Stomach smooth muscle (tissue), 2 donors: ENCODE data around the gene ST7L.
A peak's percentile ranks its signal among the peaks of the same experiment; 100 is the strongest.

Experiments
- H3K27ac ChIP-seq: one replicate; pipeline ENCODE4 v1.7.0; 2013; ENCODE audit warnings: mild to moderate bottlenecking, low read length, inconsistent platforms
- H3K27me3 ChIP-seq, 2 donors: one replicate each; pipeline ENCODE4 v1.7.0; 2013; ENCODE audit warnings: low read length in 2 of 2; ENCODE audit not compliant: insufficient read depth in 2 of 2, control insufficient read depth in 1 of 2
- H3K36me3 ChIP-seq, 2 donors: one replicate each; pipeline ENCODE4 v1.7.0; 2013; ENCODE audit warnings: low read length in 2 of 2; ENCODE audit not compliant: control insufficient read depth in 2 of 2, insufficient read depth in 2 of 2
- H3K4me1 ChIP-seq: one replicate; pipeline ENCODE4 v1.7.0; 2013; ENCODE audit warnings: low read length; ENCODE audit not compliant: control insufficient read depth, insufficient read depth
- H3K4me3 ChIP-seq, 2 donors: one replicate each; pipeline ENCODE4 v1.7.0; 2013; ENCODE audit warnings: low read length in 2 of 2
- H3K9ac ChIP-seq, 2 donors: one replicate each; pipeline ENCODE4 v1.7.0; 2013; ENCODE audit warnings: low read length in 2 of 2, mild to moderate bottlenecking in 1 of 2
- H3K9me3 ChIP-seq, 2 donors: one replicate each; pipeline ENCODE4 v1.7.0; 2013; ENCODE audit warnings: low read length in 2 of 2; ENCODE audit not compliant: control insufficient read depth in 2 of 2
- donor health status: healthy.
- donor health status: Pancreatic carcinoma.

The ST7L gene

GRCh38 chr1:112507921-112508277 lies 111.0 kb downstream of the ST7L start:
- H3K27ac ChIP-seq: no peak overlapping the region
- H3K4me3 ChIP-seq: peak overlapping the region; percentile 60 to 76
- no peaks in the 10 kb centered on the region for H3K9me3 ChIP-seq
- no peaks in the 10 kb centered on the region for H3K36me3 ChIP-seq
- H3K4me1 ChIP-seq: peaks cover 21% of the 10 kb centered on the region
- H3K9ac ChIP-seq: no peak overlapping the region
- H3K27me3 ChIP-seq: peaks cover 39 to 44% of the 10 kb centered on the region in 2 donors

- Histone ChIP-seq H3K9me3 (no peaks in the 10 kb centered on the region), H3K4me3 (peak overlapping the region in 1 of 2 donors; percentile 76), H3K9ac (no peak overlapping the region), H3K36me3 (no peaks in the 10 kb centered on the region), H3K27me3 (peaks cover 42 to 44% of the 10 kb centered on the region in 2 donors), H3K4me1 (peaks cover 19% of the 10 kb centered on the region), H3K27ac (no peak overlapping the region)
These were observed 111.6 kb downstream of the ST7L start for GRCh38 chr1:112507336-112507735.

DNA sequence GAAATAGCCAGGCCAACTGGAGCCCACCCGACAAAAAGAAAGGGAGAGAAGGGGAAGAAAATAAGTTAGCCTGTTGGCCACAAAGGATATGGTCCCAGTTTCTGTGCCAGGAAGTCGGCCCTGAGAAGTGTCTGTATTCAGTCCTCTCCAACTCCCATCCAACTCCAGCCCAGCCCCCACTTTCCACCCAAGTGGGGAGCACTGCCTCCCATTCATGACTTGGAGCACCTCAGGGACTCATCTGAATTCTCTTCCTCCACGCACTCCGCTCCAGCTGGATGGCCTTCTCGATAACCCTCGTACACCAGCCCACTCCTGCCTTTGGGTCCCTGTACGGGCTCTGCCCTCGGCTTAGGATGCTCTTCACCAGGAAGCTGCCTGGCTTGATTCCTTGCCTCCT lies 112.2 kb downstream of the ST7L start:
- Histone ChIP-seq H3K4me1 (peaks cover 25% of the 10 kb centered on the region), H3K9ac (no peak overlapping the region), H3K9me3 (no peaks in the 10 kb centered on the region), H3K4me3 (no peak overlapping the region), H3K36me3 (no peaks in the 10 kb centered on the region), H3K27me3 (peaks cover 42 to 44% of the 10 kb centered on the region in 2 donors), H3K27ac (no peak overlapping the region)

GRCh38 chr1:112506306-112506705 lies 112.6 kb downstream of the ST7L start:
- Histone ChIP-seq H3K4me3 (no peak overlapping the region), H3K9me3 (no peaks in the 10 kb centered on the region), H3K9ac (no peak overlapping the region), H3K4me1 (peaks cover 27% of the 10 kb centered on the region), H3K27me3 (peaks cover 42 to 44% of the 10 kb centered on the region in 2 donors), H3K27ac (no peak overlapping the region), H3K36me3 (no peaks in the 10 kb centered on the region)

DNA sequence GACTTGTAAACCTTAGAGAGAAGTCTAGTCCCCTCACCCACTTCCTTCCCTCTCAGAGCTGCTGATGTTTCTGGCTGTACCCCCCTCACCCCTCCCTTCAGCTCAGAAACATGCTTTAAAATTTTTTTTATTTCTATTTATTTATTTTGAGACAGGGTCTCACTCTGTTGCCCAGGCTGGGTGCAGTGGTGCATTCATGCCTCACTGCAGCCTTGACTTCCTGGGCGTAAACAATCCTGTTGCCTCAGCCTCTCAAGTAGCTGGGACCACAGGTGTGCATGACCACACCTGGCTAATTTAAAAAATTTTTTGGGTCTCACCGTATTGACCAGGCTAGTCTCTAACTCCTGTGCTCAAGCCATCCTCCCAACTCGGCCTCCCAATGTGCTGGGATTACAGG lies 113.1 kb downstream of the ST7L start:
- Histone ChIP-seq H3K27ac (no peak overlapping the region), H3K9ac (no peak overlapping the region), H3K4me1 (peaks cover 27% of the 10 kb centered on the region), H3K4me3 (no peak overlapping the region), H3K9me3 (no peaks in the 10 kb centered on the region), H3K27me3 (peaks cover 42 to 44% of the 10 kb centered on the region in 2 donors), H3K36me3 (no peaks in the 10 kb centered on the region)

DNA sequence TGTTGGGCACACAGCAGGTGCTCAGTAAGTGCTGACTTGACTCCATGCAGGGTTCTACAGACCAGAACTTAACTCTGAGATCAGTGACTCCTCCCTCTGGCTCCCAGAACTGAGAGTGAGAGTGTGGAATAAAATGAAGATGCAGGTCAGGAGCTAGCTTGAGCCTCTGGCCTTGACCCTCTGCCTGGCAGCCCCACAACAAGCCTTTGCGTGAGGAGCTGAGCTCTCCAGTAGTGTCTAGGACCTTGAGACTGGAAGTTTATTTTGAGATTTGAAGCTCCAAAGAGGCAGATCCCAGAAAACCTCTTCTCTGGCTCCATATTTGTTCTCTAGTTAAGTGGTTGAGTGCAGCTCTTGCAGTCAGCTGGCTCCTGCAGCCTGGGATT lies 113.5 kb downstream of the ST7L start:
- Histone ChIP-seq H3K4me3 (no peak overlapping the region), H3K4me1 (peaks cover 27% of the 10 kb centered on the region), H3K27me3 (peaks cover 42 to 44% of the 10 kb centered on the region in 2 donors), H3K27ac (no peak overlapping the region), H3K36me3 (no peaks in the 10 kb centered on the region), H3K9ac (no peak overlapping the region), H3K9me3 (no peaks in the 10 kb centered on the region)

GRCh38 chr1:112504661-112505399 lies 114.1 kb downstream of the ST7L start:
- Histone ChIP-seq H3K9me3 (no peaks in the 10 kb centered on the region), H3K4me3 (no peak overlapping the region), H3K36me3 (no peaks in the 10 kb centered on the region), H3K4me1 (peaks cover 27% of the 10 kb centered on the region), H3K27me3 (peaks cover 38 to 41% of the 10 kb centered on the region in 2 donors), H3K9ac (no peak overlapping the region), H3K27ac (no peak overlapping the region)

DNA sequence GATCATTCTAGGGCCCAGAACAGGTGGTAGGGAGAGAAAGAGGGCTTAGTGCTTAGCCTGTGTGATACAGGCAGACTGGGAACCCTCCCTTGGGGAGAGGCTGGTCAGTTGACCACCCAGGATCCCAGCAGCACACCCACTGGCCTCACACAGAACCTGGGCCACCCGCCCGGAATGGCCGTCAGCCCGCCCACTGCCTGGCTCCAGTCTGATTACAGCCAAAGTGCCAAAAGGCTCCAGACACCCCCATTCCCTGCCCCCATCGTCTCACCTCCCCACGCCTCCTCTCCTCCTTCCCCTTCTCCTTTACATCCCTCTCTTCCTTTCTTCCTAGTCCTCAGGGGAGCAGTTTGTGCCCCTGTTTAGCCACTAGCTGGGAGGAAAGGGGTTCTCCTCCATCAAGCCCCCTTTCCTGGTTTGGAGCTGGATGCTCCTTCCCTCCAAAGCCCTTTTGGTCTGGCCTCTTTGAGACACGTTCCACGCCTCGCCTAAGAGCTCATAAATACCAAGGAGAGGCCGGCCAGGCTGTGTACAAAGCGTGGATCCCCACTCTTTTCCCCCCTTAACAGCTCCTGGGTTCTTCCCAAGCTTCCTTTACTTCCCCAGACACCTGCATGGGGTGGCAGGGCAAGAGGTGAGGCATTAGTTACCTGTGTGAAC lies 114.8 kb downstream of the ST7L start:
- Histone ChIP-seq H3K9ac (no peak overlapping the region), H3K36me3 (no peaks in the 10 kb centered on the region), H3K27ac (no peak overlapping the region), H3K4me3 (no peak overlapping the region), H3K27me3 (peaks cover 31 to 38% of the 10 kb centered on the region in 2 donors), H3K4me1 (peaks cover 26% of the 10 kb centered on the region), H3K9me3 (no peaks in the 10 kb centered on the region)

DNA sequence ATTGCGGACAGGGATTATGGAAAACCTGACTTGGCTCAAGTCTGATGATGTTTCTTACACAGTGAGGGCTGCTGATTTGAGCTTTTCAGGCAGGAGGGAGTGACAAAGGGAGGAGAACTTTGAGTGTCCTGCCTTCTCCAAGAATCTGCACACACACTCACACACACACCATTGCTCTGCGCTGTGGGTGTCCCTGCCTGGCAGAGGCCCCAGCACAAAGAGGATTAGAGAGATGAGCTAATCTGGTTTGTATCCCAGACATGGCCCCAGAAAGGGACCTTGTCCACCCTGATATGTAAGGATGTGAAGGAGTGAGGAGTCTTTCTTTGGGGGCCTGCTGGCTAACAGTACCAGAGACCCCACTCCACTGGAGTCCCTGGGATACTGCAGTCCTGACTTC lies 116.1 kb downstream of the ST7L start:
- Histone ChIP-seq H3K27ac (no peak overlapping the region), H3K27me3 (peaks cover 18 to 30% of the 10 kb centered on the region in 2 donors), H3K9ac (no peak overlapping the region), H3K9me3 (no peaks in the 10 kb centered on the region), H3K4me3 (no peak overlapping the region), H3K4me1 (peaks cover 13% of the 10 kb centered on the region), H3K36me3 (no peaks in the 10 kb centered on the region)

DNA sequence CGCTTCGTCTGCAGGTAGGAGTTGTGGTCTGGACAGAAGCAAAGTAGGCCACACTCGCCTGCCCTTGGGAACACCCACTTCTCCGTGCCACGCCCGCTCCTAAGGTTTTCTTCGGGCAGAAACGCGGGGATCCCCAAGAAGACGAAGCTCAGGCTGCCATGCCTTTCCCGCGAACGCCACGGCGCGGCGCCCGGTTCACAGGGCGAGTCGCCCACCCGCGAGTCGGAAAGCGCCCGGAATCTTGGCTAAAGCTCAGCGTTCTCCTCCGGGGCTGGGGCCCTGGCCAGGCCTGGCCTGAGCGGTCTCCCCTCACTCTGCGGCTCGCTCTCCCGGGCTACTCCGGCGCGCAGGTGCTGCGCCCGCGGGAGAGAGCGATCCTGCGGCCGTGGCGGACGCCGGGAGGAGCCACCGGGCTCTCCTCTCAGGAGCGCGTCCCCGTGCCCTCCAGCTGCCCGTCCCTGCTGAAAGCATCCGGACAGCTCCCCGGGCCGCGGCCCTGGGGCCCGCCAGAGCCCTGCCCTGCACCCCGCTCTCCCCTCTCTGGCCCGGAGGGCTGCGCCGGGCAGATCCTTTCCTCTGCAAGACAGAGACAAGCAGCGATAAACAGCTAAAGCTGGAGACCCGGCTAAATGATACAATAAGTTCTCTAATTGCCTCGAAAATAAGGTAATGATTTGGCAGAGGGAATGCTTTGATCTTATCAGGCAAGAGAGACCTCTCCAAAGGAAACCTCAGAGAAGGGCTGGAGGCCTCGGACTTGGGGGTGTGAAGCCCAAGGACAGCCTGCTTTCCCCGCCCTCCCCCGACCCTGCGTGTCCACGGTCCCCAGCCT lies 116.9 kb downstream of the ST7L start:
- H3K4me1 ChIP-seq: peaks cover 10% of the 10 kb centered on the region
- H3K36me3 ChIP-seq: no peaks in the 10 kb centered on the region
- H3K27ac ChIP-seq: no peak overlapping the region
- H3K9ac ChIP-seq: peak overlapping the region; percentile 16 to 55
- no peaks in the 10 kb centered on the region for H3K9me3 ChIP-seq
- H3K4me3 ChIP-seq: peak overlapping the region; percentile 63 to 77
- peaks cover 10 to 23% of the 10 kb centered on the region in 2 donors for H3K27me3 ChIP-seq
